DND-41 (cell line): ENCODE data around the gene SOX8.

Source experiments
- CTCF ChIP-seq: IDR thresholded peaks from 2 replicates; pipeline ENCODE4 v1.5.1; 2012; ENCODE audit warnings: borderline replicate concordance, low read length, moderate library complexity, mild to moderate bottlenecking; ENCODE audit not compliant: poor library complexity, severe bottlenecking; ENCODE audit errors: extremely low read depth
- EZH2 ChIP-seq: IDR thresholded peaks from 3 replicates; pipeline ENCODE4 v1.6.1; 2012; ENCODE audit warnings: borderline replicate concordance, low read depth, mild to moderate bottlenecking, moderate library complexity, low read length, inconsistent platforms; ENCODE audit not compliant: severe bottlenecking

GRCh38 chr16:937723-938122 is 43.8 kb upstream of the SOX8 start:
- no peak for TF ChIP-seq EZH2
- no peak for TF ChIP-seq CTCF
